Anterior cingulate cortex (tissue), 58 donors: Measurements from ENCODE around the gene SLC44A1.

ENCODE experiments used
- DNase-seq, 58 donors: peaks; one replicate each; lab custom pipeline; 2025; lab: John Stamatoyannopoulos, UW

SLC44A1 gene

GRCh38 chr9:105373723-105374122, 129.3 kb downstream of the SLC44A1 start:
- no peak for DNase-seq

- DNase-seq, result no peak
Observed at GRCh38 chr9:105375323-105375722, 130.9 kb downstream of the SLC44A1 start.

DNA sequence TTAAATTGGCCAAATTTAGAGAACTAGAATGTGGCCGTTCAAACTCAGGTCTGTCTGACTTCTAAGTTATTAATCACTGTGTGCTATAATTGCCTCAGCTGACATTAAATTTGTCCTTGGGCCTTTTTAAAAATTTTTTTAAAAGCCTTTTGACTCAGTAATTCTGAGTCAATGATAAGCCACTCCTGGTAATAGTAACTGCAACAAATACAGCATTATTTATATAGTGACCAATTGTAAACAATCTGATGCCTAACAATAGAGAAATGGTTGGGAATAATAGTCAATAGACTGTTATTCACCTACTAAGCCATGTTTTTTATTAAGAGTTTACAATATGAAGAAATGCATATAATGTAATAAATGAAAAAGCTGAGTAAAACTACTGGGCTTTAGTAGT, 132.4 kb downstream of the SLC44A1 start:
- DNase-seq, result no peak

DNA sequence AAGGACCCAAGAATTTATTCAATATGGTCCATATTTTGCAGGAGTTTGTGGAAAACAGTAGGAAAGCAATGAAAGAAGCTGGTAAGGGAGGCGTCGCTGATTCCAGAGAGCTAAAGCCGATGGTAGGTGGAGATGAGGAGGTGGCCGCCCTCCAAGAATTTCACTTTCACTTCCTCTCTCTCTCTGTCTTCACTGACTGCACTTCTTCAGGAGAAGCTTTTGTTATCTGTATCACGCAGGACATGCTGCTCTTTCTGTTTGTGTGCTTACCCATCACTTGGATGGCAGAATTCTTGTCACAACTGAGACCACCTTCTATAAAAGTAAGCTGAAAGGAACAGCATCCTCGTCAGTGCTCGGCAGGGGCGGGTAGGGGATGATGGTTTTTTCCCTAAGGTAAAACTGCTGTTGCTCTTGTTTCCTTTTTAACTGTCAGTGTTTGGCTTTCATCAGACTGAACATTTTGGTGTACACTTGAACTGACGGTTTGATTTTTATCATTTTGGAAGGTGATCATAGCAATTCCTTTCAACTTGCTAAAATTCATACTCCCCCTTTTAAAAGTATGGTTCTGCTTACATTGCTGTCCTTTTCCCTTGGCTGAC, 141.0 kb downstream of the SLC44A1 start:
- DNase-seq, result peak in 17 of 58 donors; percentile 2 to 42 (median 22)

GRCh38 chr9:105389796-105390195, 145.3 kb downstream of the SLC44A1 start:
- DNase-seq, result no peak

DNA sequence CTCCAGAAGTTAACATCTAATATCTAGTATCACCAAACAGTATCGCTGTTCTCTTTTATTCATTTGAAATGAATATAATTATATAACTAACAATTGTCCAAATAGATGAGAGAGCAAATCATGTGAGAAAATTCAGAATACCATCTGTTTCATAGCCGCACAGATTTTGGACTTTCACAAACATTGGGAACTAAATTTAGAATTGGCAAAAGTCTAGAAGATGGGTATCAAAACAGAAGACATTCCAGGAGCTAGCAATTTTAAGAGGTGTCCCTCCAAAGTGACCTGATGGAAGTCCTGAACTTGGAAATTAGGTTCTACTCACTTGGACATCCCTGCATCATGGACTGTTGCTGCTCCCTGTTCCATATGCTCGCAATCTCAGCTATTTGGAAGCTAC, 146.4 kb downstream of the SLC44A1 start:
- DNase-seq, result no peak

- DNase-seq, result no peak
Observed at GRCh38 chr9:105391288-105391687, 146.8 kb downstream of the SLC44A1 start.

GRCh38 chr9:105392531-105392930, 148.1 kb downstream of the SLC44A1 start:
- DNase-seq, result no peak

- no peak for DNase-seq
Observed at GRCh38 chr9:105393576-105394344, 149.3 kb downstream of the SLC44A1 start.

DNA sequence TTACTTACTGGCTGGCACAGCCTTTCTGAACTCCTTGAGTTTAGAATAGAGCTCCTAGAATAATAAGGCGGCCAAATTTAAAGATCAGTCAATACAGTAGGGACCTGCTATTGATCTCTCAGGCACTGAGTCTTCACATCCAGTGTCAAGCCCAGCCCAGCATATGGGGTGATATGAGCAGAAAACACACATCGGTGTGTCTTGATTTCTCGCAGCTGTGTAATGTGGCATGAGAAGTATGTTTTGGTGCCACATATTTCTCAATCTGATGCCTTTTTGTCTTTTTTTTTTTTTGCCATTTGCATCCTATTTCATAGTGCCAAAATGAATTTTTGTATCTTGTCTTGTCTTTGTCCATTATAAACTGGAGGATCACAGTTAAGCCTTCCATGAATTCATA, 152.0 kb downstream of the SLC44A1 start:
- DNase-seq, result no peak

DNA sequence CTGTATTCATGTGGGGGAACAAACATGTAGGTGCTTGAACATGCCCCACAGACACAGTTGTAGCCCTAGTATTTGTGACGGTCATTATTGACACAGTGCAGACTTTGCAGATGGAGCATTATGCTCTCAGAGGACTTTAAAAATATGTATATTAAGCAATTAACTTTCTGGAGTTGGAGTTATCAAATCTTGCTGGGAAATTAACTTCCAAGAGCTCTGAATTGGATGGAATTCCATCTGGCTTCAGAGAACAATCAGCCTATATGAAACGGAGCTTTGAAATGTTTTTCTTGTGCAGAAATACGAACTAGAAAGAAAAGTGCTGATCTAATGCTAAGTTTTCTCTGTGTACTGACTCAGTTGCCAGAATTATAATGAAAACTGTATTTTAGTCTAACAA, 152.4 kb downstream of the SLC44A1 start:
- DNase-seq, result no peak

GRCh38 chr9:105399117-105399516, 154.7 kb downstream of the SLC44A1 start:
- no peak for DNase-seq

- DNase-seq, result no peak
Observed at GRCh38 chr9:105401651-105402050, 157.2 kb downstream of the SLC44A1 start.

DNA sequence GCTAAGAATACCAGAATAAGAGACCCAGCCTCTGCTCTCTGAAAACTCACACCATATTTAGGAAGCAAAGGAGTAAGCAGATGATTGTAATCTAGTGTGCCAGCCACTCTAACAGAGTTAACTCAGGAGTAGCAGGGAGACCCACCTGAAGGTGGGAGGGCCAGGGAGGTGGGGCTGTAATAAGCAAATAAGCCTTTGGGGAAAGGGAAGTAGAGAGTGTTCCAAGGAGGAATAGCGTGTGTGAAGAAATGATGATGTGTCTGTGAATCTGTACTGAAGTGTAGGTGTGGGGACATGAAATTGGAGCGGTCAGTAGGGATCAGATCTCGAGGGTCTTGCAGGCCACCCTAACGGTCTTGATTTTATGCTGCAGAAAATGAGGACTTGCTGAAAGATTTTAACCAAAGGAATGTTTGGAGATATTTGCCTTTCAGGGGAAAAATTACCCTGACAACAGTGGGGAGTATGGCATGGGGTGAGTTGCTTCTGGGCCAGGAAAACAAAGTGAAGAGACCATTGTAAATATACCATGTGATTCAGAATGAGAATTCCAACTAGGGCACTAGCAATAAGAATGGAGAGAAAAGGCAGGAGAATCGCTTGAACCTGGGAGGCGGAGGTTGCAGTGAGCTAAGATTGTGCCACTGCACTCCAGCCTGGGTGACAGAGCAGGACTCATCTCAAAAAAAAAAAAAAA, 159.2 kb downstream of the SLC44A1 start:
- no peak for DNase-seq

GRCh38 chr9:105405514-105406131, 161.2 kb downstream of the SLC44A1 start:
- no peak for DNase-seq

- no peak for DNase-seq
Observed at GRCh38 chr9:105406369-105406768, 161.9 kb downstream of the SLC44A1 start.

GRCh38 chr9:105413525-105413924, 169.1 kb downstream of the SLC44A1 start:
- peak in 3 of 58 donors; percentile 15 to 29 (median 17) for DNase-seq

- DNase-seq, result peak in 40 of 58 donors; percentile 1 to 68 (median 26)
Observed at GRCh38 chr9:105414947-105415661, 170.7 kb downstream of the SLC44A1 start.

GRCh38 chr9:105415662-105415980, 171.2 kb downstream of the SLC44A1 start:
- DNase-seq, result no peak

DNA sequence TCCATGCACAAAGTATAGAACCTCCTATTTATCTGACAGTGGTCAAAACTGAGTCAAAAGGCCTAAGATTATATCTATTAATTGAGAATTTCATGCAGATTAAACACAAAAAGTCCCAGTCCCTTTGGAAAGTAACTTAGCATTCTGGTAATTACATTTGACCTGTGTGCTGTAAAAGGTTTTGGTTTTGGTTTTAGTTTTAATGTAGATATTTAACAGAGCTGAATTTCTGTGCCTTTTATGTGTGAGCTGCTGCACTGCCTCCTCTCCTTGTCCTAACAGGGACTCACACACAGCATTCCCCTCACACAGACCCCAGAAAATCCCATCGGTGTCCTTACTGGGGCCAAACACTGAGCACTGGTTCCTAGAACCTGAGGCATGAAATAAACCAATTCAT, 172.4 kb downstream of the SLC44A1 start:
- DNase-seq, result no peak
